GM20000 (cell line): ENCODE results near the gene MCAT.
"Not testable (repeated sequence)": the region's sequence is repeated elsewhere in the genome, so short reads cannot be mapped to it uniquely, and the experiment has no call there.

ENCODE experiments used
- DNase-seq: peaks from one replicate; pipeline ENCODE4 v3.0.0; 2012; ENCODE audit warnings: low spot score
- TF ChIP-seq, protein P1 (sequence below): IDR thresholded peaks from 2 replicates; pipeline ENCODE4 v1.5.1; 2012; ENCODE audit warnings: mild to moderate bottlenecking, control low read depth; ENCODE audit errors: extremely low read depth, missing control alignments

MCAT gene

DNA sequence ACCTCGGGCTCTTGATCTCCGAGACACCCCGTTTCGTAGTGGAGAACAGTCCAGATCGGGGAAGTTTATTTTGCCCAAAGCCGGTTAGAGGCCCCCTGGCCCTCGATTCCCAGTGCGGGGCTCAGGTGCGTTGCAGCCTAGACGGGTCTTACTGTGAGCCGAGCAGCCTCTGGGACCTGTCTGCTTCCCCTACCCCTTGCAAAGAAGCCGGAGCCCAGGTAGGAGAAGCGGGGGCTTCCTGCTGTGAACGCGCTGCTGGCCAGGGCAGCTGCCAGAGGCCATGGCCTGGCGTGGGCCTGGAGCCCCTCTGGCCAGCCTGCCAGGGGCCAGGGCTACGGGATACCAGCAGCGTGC lies 8.8 kb upstream of the MCAT start:
- DNase-seq = peak; percentile 58
- TF ChIP-seq, protein P1, sequence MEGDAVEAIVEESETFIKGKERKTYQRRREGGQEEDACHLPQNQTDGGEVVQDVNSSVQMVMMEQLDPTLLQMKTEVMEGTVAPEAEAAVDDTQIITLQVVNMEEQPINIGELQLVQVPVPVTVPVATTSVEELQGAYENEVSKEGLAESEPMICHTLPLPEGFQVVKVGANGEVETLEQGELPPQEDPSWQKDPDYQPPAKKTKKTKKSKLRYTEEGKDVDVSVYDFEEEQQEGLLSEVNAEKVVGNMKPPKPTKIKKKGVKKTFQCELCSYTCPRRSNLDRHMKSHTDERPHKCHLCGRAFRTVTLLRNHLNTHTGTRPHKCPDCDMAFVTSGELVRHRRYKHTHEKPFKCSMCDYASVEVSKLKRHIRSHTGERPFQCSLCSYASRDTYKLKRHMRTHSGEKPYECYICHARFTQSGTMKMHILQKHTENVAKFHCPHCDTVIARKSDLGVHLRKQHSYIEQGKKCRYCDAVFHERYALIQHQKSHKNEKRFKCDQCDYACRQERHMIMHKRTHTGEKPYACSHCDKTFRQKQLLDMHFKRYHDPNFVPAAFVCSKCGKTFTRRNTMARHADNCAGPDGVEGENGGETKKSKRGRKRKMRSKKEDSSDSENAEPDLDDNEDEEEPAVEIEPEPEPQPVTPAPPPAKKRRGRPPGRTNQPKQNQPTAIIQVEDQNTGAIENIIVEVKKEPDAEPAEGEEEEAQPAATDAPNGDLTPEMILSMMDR = no peak

DNA sequence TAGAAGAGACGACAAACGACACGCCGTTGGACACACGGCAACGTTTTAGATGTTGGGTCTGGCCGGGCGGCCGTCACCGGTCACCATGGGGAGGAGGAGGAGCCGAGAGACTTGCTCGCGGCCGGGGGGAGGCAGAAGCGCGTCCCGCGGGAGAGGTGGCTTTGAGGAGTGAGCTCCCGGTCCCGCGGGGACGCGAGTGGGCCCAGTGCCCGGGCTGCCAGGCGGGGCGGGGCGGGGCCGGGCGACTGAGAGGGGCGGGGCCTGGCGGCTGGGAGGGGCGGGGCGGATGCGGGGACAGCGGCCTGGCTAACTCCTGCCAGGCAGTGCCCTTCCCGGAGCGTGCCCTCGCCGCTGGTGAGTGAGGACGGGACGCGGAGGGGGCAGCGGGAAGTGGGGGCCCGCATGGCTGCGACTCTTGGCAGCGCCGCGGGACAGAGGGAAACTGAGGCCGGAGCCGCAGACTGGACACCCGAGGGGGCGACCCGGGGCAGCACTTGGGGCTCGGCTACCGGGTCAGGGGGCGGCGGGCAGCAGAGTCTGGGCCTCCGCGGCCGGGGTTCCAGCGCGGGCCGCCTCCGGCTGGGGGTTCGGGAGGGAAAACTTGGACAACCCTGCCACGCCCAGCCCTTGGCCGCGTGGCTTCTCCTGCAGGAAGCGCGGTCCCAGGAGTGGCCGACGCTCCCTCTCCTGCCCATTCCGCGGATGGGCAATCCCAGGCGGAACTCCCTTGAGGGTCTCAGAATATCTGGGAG lies 8.2 kb upstream of the MCAT start, which contains the start of gene TSPO:
TSPO (plus strand) TSS at position 309 of the 752 bp plus-strand sequence. CDS start 7,680 bp downstream, outside the sequence.
- peak; percentile 88 for DNase-seq
- TF ChIP-seq, protein P1 = no peak

DNA sequence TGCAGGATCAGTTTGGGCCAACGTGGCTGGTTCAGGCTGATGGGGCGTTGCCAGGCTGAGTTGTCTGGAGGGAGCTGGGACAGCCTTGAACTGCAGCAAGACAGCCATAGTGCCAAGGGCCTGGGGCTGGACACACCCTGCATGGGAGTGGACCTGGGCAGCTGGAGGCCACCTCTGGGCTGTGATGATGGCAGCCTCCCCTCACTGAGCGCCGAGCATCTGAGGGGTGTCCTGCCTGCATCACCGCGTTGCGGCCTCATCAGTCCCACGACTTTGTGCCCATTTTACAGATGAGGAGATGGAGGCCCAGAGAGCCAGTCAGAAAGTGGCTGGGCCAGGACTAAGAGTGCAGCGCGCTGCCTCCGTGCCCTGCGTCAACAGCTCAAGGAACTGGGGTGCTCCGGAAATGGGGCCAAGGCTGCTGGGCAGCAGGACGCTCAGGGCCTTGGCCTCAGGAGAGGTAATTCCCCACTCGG lies 7.6 kb upstream of the MCAT start:
- DNase-seq = no peak
- TF ChIP-seq, protein P1 = no peak

DNA sequence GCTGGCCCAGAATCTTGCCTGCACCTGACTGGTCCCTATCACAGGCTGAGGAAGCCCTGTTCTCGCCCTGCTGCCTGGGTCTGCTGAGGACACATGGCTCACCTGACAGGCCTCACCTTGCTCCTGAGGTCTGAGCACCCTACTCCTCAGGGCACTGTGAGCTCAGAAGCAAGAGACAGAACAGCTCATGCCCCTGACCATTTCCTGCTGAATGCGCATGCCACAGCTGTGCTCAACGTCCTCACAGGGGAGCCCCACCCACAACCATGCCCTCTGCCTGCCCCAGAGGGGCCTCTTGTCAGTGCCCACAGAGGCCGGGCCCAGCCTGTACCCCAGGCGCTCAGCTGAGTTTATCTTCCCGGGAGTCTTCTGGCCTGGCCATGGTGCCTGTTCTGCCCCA lies 5.4 kb upstream of the MCAT start:
- TF ChIP-seq, protein P1 = no peak

DNA sequence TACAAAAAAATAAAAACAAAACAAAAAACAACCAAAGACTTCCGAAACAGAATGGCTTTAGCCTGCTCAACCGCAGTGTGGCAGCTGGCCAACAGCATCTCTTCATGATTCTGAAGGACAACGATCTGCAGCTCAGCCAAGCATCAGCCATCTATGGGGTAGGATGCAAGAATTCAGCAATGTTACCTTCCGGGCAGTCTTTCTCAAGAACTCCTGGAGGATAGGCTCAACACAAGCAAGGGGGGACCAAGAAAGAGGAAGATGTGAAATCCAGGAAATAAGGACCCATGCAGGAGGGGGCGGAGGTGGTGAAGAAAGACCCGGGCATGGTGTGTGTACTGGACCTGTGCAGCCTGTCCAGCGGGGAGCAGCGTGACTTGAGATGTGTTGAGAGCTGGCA lies 4.6 kb upstream of the MCAT start:
- TF ChIP-seq, protein P1 = no peak
- no peak for DNase-seq

More for the DNA sequence above, 5.4 kb upstream of the MCAT start:
- DNase-seq = no peak

DNA sequence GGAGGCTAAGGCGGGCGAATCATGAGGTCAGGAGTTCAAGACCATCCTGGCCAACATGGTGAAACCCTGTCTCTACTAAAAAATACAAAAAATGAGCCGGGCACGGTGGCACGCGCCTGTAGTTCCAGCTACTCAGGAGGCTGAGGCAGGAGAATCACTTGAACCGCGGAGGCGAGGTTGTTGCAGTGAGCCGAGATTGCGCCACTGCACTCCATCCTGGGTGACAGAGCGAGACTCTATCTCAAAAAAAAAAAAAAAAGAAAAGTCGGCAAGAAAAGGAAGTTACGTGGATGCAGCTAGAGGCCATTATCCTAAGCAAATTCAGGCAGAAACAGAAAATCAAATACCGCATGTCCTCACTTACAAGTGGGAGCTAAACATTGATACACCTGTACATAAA lies 3.1 kb upstream of the MCAT start:
- not testable (repeated sequence) for DNase-seq

DNA sequence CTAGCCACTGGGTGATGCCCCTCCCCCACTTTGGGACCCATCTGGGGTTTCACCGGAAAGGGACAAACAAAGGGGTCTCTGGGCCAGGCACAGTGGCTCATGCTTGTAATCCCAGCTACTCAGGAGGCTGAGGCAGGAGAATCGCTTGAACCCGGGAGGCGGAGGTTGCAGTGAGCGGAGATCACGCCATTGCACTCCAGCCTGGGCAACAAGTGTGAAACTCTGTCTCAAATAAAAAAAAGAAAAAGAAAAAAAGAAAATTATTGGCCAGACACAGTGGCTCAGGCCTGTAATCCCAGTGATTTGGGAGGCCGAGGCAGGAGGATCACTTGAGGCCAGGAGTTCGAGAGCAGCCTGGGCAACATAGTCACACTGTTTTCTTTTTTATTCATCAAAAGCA lies 2.2 kb upstream of the MCAT start:
- not testable (repeated sequence) for DNase-seq

DNA sequence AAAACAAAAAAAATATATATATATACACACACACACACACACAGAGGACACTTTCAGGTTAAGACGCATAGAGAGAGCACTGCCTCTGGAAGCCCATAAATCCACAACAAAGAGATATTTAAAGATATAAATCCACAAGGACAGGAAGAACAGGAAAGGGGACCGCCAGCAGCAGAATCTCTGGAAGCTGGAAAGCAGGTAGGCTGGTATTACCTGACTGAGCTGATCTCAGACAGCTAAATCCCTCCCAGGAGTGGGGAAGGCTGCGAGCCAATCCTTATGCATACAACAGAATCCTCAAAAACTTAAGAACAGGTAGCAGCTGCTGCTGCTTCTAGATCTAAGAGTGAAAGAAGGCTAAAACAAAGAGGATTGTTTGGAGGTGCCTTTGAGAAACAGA lies 1.8 kb upstream of the MCAT start:
- TF ChIP-seq, protein P1 = no peak
- no peak for DNase-seq
